ENCODE data around the gene SGTB.

GRCh38 chr5:65739162-65739561 is 17.3 kb upstream of the SGTB start:
- TF ChIP-seq CTCF (IDR thresholded peaks at IDR 0.05) (no peak), POLR2A (IDR thresholded peaks at IDR 0.05) (no peak)
